Panc1 (cell line): ENCODE results near the gene PLXND1.

Experiments used
- POLR2AphosphoS5 ChIP-seq: IDR thresholded peaks from 2 replicates; pipeline ENCODE4 v1.6.1; 2012; ENCODE audit warnings: mild to moderate bottlenecking, low read depth, low read length, moderate library complexity
- TCF7L2 ChIP-seq: IDR thresholded peaks from 2 replicates; pipeline ENCODE4 v1.6.1; 2011; ENCODE audit warnings: mild to moderate bottlenecking, low read depth, low read length, inconsistent platforms
- TF ChIP-seq, protein P1 (sequence below): fragments of 450-650 bp; IDR thresholded peaks from 2 replicates; pipeline ENCODE4 v1.5.1; 2017; ENCODE audit warnings: mild to moderate bottlenecking

DNA sequence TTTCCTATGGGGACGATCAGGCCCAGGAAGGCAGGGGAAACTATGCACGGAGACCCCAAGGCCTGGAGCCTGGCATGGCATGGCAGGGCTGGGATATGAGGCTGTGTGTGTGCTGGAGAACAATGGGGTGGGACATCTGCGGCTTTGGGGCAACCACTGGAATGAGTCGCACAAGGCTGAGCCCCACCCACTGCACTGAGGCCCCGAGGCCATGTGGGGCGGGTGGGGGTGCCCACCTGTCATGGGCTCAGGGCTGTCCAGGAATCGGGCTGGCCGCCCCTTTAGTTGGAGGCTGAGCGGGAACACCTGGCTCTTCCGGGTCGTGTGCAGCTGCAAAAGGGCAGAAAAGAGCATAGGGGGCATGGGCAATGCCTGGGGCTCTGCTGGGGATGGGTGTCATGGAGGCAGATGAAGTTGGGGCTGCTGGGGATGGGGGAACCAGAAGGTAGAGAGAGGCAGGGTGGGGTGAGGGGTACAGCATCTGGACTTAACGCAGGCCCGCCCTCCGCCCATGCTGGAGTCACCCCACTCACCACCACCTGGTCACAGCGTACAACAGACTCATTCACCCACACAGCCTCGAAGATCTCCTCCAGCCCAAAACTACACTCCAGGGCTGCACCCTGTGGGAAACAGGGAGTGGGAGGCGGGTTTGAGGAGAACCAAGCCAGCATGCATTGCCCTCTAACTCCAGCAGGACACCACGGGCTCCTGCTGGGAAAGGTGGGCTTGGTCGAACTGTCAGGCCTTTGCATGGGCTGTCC is 31.1 kb downstream of the PLXND1 start:
- TF ChIP-seq POLR2AphosphoS5 (no peak), TCF7L2 (no peak)
- TF ChIP-seq, protein P1, sequence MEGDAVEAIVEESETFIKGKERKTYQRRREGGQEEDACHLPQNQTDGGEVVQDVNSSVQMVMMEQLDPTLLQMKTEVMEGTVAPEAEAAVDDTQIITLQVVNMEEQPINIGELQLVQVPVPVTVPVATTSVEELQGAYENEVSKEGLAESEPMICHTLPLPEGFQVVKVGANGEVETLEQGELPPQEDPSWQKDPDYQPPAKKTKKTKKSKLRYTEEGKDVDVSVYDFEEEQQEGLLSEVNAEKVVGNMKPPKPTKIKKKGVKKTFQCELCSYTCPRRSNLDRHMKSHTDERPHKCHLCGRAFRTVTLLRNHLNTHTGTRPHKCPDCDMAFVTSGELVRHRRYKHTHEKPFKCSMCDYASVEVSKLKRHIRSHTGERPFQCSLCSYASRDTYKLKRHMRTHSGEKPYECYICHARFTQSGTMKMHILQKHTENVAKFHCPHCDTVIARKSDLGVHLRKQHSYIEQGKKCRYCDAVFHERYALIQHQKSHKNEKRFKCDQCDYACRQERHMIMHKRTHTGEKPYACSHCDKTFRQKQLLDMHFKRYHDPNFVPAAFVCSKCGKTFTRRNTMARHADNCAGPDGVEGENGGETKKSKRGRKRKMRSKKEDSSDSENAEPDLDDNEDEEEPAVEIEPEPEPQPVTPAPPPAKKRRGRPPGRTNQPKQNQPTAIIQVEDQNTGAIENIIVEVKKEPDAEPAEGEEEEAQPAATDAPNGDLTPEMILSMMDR = no peak
